Measurements from ENCODE around the gene DNAI1.

DNAI1 gene

GRCh38 chr9:34506623-34507022, 48.0 kb downstream of the DNAI1 start:
- H2AFZ ChIP-seq (ENCODE audit: low read length): no peak overlapping the region
- no peaks in the 10 kb centered on the region for H3K9me3 ChIP-seq (ENCODE audit: low read length)
- no peaks in the 10 kb centered on the region for H4K20me1 ChIP-seq (ENCODE audit: insufficient read depth, low read length)
- H3F3A ChIP-seq (ENCODE audit: insufficient read depth, low read length): no peaks in the 10 kb centered on the region
- TF ChIP-seq CTCF (IDR thresholded peaks at IDR 0.05; ENCODE audit: low read length) (no peak), EZH2 (IDR thresholded peaks at IDR 0.05; ENCODE audit: borderline replicate concordance, low read length) (no peak)
- no peaks in the 10 kb centered on the region for H3K4me1 ChIP-seq (ENCODE audit: insufficient read depth, low read length, severe bottlenecking)
- H3K4me3 ChIP-seq (ENCODE audit: low read depth, low read length, poor library complexity, severe bottlenecking): no peak overlapping the region
- no peak overlapping the region for H3K9ac ChIP-seq (ENCODE audit: low read length)
- H3K9me2 ChIP-seq (ENCODE audit: low read depth, low read length): no peaks in the 10 kb centered on the region
- H3K27me3 ChIP-seq (ENCODE audit: insufficient read depth, low read length): no peaks in the 10 kb centered on the region
- no peak overlapping the region for H3K27ac ChIP-seq (ENCODE audit: low read depth, low read length, poor library complexity, severe bottlenecking)
- no peaks in the 10 kb centered on the region for H3K36me3 ChIP-seq (ENCODE audit: insufficient read depth, low read length)
- H3K4me2 ChIP-seq (ENCODE audit: low read length): no peak overlapping the region
- no peaks in the 10 kb centered on the region for H3K79me2 ChIP-seq (ENCODE audit: insufficient read depth, low read length)

DNA sequence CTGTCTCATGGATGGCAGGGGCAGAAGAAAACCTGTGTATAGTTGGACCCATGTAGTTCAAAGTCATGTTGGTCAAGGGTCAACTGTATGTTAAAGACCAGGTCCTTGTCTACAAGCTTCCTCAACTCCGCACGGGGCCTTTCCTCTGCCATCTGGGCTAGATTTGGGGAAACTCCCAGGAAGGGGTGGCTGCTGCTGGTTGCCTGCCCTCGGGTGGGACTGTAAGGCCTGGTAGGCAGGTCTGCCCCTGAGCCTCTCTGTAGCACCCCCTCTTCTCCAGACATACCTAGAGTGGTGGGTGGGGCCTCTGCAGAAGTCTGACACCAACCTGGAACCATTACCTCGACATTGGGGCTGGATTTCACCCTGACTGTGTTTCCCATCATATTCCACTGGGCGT, 49.0 kb downstream of the DNAI1 start:
- Histone ChIP-seq H3K36me3 (ENCODE audit: insufficient read depth, low read length) (no peaks in the 10 kb centered on the region), H3K27me3 (ENCODE audit: insufficient read depth, low read length) (no peaks in the 10 kb centered on the region), H4K20me1 (ENCODE audit: insufficient read depth, low read length) (no peaks in the 10 kb centered on the region), H3K9ac (ENCODE audit: low read length) (no peak overlapping the region), H3K4me2 (ENCODE audit: low read length) (no peak overlapping the region), H3K4me3 (ENCODE audit: low read depth, low read length, poor library complexity, severe bottlenecking) (no peak overlapping the region), H3K4me1 (ENCODE audit: insufficient read depth, low read length, severe bottlenecking) (no peaks in the 10 kb centered on the region), H3K27ac (ENCODE audit: low read depth, low read length, poor library complexity, severe bottlenecking) (no peak overlapping the region), H2AFZ (ENCODE audit: low read length) (no peak overlapping the region), H3K79me2 (ENCODE audit: insufficient read depth, low read length) (no peaks in the 10 kb centered on the region), H3K9me2 (ENCODE audit: low read depth, low read length) (no peaks in the 10 kb centered on the region), H3F3A (ENCODE audit: insufficient read depth, low read length) (no peaks in the 10 kb centered on the region), H3K9me3 (ENCODE audit: low read length) (no peaks in the 10 kb centered on the region)
- no peak for TF ChIP-seq CTCF (IDR thresholded peaks at IDR 0.05; ENCODE audit: low read length)

- no peaks in the 10 kb centered on the region for H3K4me1 ChIP-seq (ENCODE audit: insufficient read depth, low read length, severe bottlenecking)
- no peak overlapping the region for H3K27ac ChIP-seq (ENCODE audit: low read depth, low read length, poor library complexity, severe bottlenecking)
- no peaks in the 10 kb centered on the region for H3K9me2 ChIP-seq (ENCODE audit: low read depth, low read length)
- H3K27me3 ChIP-seq (ENCODE audit: insufficient read depth, low read length): no peaks in the 10 kb centered on the region
- no peak overlapping the region for H3K9ac ChIP-seq (ENCODE audit: low read length)
- TF ChIP-seq EZH2 (IDR thresholded peaks at IDR 0.05; ENCODE audit: borderline replicate concordance, low read length) (no peak), CTCF (IDR thresholded peaks at IDR 0.05; ENCODE audit: low read length) (no peak)
- H3K9me3 ChIP-seq (ENCODE audit: low read length): no peaks in the 10 kb centered on the region
- H3K79me2 ChIP-seq (ENCODE audit: insufficient read depth, low read length): no peaks in the 10 kb centered on the region
- H3K4me2 ChIP-seq (ENCODE audit: low read length): no peak overlapping the region
- no peaks in the 10 kb centered on the region for H3F3A ChIP-seq (ENCODE audit: insufficient read depth, low read length)
- H2AFZ ChIP-seq (ENCODE audit: low read length): no peak overlapping the region
- no peaks in the 10 kb centered on the region for H3K36me3 ChIP-seq (ENCODE audit: insufficient read depth, low read length)
- no peak overlapping the region for H3K4me3 ChIP-seq (ENCODE audit: low read depth, low read length, poor library complexity, severe bottlenecking)
- no peaks in the 10 kb centered on the region for H4K20me1 ChIP-seq (ENCODE audit: insufficient read depth, low read length)
Measured at GRCh38 chr9:34507966-34508365, 49.4 kb downstream of the DNAI1 start.

All from OCI-LY1 (cell line).